PFSK-1 (cell line): ENCODE results near the gene DPP9.

Source experiments
- POLR2AphosphoS5 ChIP-seq: IDR thresholded peaks from 2 replicates; pipeline ENCODE4 v1.6.1; 2012; ENCODE audit warnings: low read depth, mild to moderate bottlenecking, control low read depth, low read length, moderate library complexity
- TAF1 ChIP-seq: IDR thresholded peaks from 2 replicates; pipeline ENCODE4 v1.6.1; 2012; ENCODE audit warnings: low read length, control low read depth, borderline replicate concordance; ENCODE audit not compliant: insufficient read depth
- TF ChIP-seq, protein P1 (sequence below), 2 experiments: IDR thresholded peaks; 2 replicates each; pipeline versions ENCODE4 v1.6.1 to v1.8.0; 2011 to 2012; ENCODE audit warnings: low read depth in 2 of 2, low read length in 2 of 2, control low read depth in 1 of 2, inconsistent platforms in 1 of 2, mild to moderate bottlenecking in 1 of 2, moderate library complexity in 1 of 2; ENCODE audit not compliant: insufficient read depth in 1 of 2

DNA sequence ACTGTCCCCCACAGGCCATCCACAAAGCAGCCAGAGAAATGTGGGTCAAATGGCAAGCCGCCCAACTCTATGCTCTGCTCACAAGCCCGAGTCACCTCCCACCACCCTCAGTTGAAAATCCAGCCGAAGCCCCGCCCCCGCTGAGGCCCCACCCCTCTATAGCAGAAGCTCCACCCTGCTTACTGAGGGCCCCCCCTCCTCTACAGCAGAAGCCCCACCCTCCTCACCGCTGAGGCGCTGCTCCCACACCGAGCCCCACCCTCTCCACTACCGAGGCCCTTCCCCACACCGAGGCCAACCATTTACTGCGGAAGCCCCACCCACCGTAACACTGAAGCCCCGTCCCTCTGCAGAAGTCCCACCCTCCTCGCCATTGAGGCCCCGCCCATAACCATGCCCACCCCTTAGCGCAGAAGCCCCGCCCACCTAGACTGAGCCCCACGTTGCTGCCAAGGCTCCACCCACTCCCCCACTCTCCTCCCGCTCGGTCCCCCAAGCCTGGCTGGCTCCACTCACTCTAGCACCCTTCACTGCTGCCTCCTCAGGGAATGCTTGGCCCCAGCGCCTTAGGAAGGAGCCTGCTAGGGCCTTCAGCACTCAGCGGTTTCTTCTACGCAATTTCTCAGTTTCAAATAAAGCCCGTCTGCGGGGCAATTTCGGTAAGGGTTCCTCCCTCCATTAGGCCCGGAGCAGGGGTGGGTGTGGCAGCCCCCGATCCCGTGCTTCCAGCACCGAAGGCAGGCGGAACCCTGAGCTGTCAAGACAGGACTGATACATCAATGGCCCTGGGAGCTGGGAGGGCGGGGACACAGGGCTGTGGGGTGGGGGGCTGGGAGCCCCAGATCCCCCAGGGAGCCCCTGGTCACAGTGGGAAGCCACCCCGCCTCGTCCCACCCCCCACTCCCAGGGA, 44.5 kb downstream of the DPP9 start:
- TF ChIP-seq POLR2AphosphoS5, result no peak
- no peak for TF ChIP-seq TAF1
- TF ChIP-seq, protein P1, sequence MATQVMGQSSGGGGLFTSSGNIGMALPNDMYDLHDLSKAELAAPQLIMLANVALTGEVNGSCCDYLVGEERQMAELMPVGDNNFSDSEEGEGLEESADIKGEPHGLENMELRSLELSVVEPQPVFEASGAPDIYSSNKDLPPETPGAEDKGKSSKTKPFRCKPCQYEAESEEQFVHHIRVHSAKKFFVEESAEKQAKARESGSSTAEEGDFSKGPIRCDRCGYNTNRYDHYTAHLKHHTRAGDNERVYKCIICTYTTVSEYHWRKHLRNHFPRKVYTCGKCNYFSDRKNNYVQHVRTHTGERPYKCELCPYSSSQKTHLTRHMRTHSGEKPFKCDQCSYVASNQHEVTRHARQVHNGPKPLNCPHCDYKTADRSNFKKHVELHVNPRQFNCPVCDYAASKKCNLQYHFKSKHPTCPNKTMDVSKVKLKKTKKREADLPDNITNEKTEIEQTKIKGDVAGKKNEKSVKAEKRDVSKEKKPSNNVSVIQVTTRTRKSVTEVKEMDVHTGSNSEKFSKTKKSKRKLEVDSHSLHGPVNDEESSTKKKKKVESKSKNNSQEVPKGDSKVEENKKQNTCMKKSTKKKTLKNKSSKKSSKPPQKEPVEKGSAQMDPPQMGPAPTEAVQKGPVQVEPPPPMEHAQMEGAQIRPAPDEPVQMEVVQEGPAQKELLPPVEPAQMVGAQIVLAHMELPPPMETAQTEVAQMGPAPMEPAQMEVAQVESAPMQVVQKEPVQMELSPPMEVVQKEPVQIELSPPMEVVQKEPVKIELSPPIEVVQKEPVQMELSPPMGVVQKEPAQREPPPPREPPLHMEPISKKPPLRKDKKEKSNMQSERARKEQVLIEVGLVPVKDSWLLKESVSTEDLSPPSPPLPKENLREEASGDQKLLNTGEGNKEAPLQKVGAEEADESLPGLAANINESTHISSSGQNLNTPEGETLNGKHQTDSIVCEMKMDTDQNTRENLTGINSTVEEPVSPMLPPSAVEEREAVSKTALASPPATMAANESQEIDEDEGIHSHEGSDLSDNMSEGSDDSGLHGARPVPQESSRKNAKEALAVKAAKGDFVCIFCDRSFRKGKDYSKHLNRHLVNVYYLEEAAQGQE (IDR thresholded peaks at IDR 0.05; ENCODE audit: insufficient read depth in 1 of 2, low read depth in 2 of 2, low read length in 2 of 2), result no peak
